Glutamatergic neuron (in vitro differentiated cells): ENCODE results near the gene PDLIM1. TPM values are rescaled to one million over a fixed set of nuclear protein-coding genes. Genes with fewer than 3 reads are reported as not detected.

ENCODE experiments used
- DNase-seq: peaks from one replicate; pipeline ENCODE4 v3.0.0; 2022
- H3K27ac Mint-ChIP-seq: one replicate; pipeline ENCODE4 v1.8.0; 2020; ENCODE audit warnings: mild to moderate bottlenecking, mixed read lengths, inconsistent platforms; ENCODE audit not compliant: unreplicated experiment
- H3K27me3 Mint-ChIP-seq: one replicate; pipeline ENCODE4 v1.8.0; 2020; ENCODE audit warnings: mild to moderate bottlenecking, moderate library complexity, mixed read lengths, inconsistent platforms; ENCODE audit not compliant: unreplicated experiment
- H3K36me3 Mint-ChIP-seq: one replicate; pipeline ENCODE4 v1.8.0; 2020; ENCODE audit warnings: mild to moderate bottlenecking, mixed read lengths, inconsistent platforms; ENCODE audit not compliant: unreplicated experiment
- H3K4me1 Mint-ChIP-seq: one replicate; pipeline ENCODE4 v1.8.0; 2020; ENCODE audit warnings: mild to moderate bottlenecking, low read depth, mixed read lengths, inconsistent platforms; ENCODE audit not compliant: unreplicated experiment
- H3K4me3 Mint-ChIP-seq: one replicate; pipeline ENCODE4 v1.8.0; 2020; ENCODE audit warnings: mild to moderate bottlenecking, mixed read lengths, inconsistent platforms; ENCODE audit not compliant: unreplicated experiment
- H3K9me3 Mint-ChIP-seq: one replicate; pipeline ENCODE4 v1.8.0; 2020; ENCODE audit warnings: mild to moderate bottlenecking, moderate library complexity, mixed read lengths, inconsistent platforms; ENCODE audit not compliant: unreplicated experiment
- total RNA-seq: library from RNA; stranded (reverse); fragmentation: NEBNext Ultra II Directional; extraction: Animal tissue kit (Norgen Biotek cat#: 25700); gene quantifications from one replicate; pipeline ENCODE4 v1.2.1, GENCODE V29; 2021; ENCODE audit not compliant: unreplicated experiment
- TF ChIP-seq, protein P1 (sequence below): fragments of 200-600 bp; sonication (generic); IDR thresholded peaks from one replicate; pipeline ENCODE4 v1.5.0; 2021; ENCODE audit not compliant: partially characterized antibody, unreplicated experiment

PDLIM1 gene
- total RNA-seq, 1 donor from 2014 or later = 6.4 TPM

DNA sequence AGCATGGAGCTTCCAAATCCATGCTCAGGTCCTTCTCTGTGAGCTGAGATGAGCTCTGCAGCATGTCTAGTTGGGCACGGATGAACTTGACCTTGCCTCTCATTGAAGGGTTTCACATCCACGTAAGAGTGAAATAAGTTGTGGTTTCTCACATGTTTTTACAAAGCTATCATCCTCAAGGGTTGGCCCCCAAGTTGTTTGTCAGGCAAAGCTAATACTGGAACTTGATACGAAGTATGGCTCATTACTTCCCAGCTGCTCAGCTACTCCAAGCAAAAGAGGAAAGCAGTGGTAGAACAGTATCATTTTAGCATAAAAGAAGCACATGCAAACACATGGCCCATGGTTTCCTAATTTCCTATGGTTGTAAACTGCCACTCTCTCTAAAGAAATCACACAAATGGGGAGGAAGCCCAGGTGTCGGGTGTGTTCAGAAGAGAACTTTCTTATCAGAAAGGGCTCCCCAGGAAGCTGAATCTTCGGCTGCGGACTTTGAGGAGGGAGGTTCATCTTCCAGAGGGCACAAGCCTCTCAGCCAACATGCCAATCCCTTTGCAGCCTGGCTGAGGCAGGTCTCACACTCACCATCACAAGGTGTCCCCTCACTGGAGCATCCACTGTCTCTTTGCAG, 45.3 kb downstream of the PDLIM1 start:
- Mint-ChIP-seq H3K27ac (no peak overlapping the region), H3K9me3 (no peaks in the 10 kb centered on the region), H3K4me3 (no peak overlapping the region), H3K27me3 (no peaks in the 10 kb centered on the region), H3K36me3 (no peaks in the 10 kb centered on the region), H3K4me1 (no peaks in the 10 kb centered on the region)
- TF ChIP-seq, protein P1, sequence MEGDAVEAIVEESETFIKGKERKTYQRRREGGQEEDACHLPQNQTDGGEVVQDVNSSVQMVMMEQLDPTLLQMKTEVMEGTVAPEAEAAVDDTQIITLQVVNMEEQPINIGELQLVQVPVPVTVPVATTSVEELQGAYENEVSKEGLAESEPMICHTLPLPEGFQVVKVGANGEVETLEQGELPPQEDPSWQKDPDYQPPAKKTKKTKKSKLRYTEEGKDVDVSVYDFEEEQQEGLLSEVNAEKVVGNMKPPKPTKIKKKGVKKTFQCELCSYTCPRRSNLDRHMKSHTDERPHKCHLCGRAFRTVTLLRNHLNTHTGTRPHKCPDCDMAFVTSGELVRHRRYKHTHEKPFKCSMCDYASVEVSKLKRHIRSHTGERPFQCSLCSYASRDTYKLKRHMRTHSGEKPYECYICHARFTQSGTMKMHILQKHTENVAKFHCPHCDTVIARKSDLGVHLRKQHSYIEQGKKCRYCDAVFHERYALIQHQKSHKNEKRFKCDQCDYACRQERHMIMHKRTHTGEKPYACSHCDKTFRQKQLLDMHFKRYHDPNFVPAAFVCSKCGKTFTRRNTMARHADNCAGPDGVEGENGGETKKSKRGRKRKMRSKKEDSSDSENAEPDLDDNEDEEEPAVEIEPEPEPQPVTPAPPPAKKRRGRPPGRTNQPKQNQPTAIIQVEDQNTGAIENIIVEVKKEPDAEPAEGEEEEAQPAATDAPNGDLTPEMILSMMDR = no peak
- no peak for DNase-seq

DNA sequence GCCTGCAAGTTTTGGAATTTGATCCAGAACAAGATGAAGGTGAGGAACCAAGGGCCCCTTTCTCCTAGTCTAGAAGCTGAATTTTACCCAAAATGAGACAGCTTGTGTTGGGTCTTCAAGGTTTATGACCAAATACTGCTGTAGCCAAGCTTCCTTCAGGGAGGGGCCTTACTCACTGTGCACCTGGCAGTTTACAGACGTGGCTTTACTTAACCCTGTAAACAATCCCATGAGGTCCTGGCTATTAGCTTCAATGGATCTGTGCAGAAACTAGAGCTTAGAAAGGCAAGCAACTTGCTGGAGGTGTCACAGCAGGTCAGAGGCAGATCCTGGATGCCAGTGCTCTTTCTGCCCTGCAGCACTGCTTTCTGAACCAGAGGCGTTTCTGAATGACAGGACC, 46.7 kb downstream of the PDLIM1 start:
- Mint-ChIP-seq H3K27me3 (no peaks in the 10 kb centered on the region), H3K36me3 (no peaks in the 10 kb centered on the region)

DNA sequence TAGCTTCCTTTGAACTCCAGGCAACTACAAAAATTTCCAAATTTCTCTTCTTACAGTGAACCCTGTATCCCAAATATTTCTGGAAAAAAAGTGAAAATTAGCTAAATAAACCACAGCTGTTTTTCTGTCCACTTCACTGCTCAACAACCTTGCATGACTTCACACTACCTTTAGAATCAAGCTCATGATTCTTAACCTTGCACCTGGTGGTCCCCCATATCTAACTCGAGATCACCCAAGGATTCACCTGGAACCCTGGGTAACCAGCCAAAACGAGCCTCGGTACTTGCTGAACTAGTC, 47.5 kb downstream of the PDLIM1 start:
- H3K4me1 Mint-ChIP-seq = no peaks in the 10 kb centered on the region
- no peaks in the 10 kb centered on the region for H3K9me3 Mint-ChIP-seq
- no peaks in the 10 kb centered on the region for H3K36me3 Mint-ChIP-seq
- no peak for DNase-seq
- H3K4me3 Mint-ChIP-seq = no peak overlapping the region
- no peak overlapping the region for H3K27ac Mint-ChIP-seq
- TF ChIP-seq, protein P1 = peak; percentile 2
- no peaks in the 10 kb centered on the region for H3K27me3 Mint-ChIP-seq

More for the DNA sequence above, 46.7 kb downstream of the PDLIM1 start:
- no peak overlapping the region for H3K27ac Mint-ChIP-seq
- no peaks in the 10 kb centered on the region for H3K9me3 Mint-ChIP-seq
- H3K4me1 Mint-ChIP-seq = no peaks in the 10 kb centered on the region
- H3K4me3 Mint-ChIP-seq = no peak overlapping the region
- TF ChIP-seq, protein P1 = no peak
- no peak for DNase-seq

DNA sequence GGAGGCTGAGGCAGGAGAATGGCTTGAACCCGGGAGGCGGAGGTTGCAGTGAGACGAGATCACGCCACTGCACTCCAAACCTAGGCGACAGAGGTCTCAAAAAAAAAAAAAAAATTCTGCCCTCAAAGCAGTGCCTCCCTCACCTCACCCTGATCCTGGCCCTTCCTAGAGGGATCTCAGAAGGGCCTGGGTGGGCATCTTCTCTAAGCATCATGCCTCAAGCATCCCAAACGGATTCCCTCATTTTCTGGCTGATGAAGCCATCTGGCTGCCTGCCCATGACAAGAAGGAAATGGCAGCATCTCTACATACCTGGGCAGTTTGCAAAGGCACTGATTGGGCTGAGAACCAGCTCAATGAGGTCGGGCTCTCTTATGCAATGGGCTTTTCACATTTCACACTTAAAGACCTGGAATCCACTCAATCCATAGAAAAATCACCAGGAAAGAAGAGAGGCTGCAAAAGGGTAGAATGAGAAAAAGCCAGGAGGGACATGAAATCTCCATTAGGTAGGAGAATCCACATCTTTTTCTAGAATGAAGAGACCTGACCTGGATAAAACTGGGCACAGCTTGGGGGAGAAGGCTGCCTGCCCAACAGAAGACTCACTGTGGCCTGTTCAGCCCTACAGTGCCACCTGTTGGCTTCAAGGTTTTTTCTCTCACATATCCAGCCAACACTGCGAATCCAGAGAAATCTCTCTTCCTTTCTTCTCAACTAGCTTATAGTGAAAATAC, 48.1 kb downstream of the PDLIM1 start:
- Mint-ChIP-seq H3K36me3 (no peaks in the 10 kb centered on the region), H3K9me3 (no peaks in the 10 kb centered on the region), H3K27ac (no peak overlapping the region), H3K4me3 (no peak overlapping the region), H3K27me3 (no peaks in the 10 kb centered on the region), H3K4me1 (no peaks in the 10 kb centered on the region)
- TF ChIP-seq, protein P1 = peak; percentile 19
- peak; percentile 56 for DNase-seq

DNA sequence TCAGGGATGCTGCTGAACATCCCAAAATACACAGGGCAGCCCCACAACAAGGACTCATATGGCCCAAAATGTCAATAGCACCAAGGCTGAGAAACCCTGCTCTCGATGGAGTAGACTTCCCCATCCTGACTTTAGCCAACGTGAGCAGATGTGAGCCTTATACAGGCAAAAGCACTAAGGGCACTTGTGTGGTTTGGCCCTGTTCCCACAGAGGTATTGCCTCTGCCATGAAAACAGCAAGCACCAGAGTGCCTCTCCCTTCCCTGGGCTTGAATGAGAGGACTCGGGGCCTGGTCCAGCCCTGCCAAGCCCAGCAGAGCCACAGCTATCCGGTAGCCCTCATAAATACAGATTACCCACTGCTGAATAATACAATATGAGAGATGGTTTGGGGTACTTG, 49.3 kb downstream of the PDLIM1 start:
- TF ChIP-seq, protein P1 = no peak
- no peak overlapping the region for H3K4me3 Mint-ChIP-seq
- H3K27me3 Mint-ChIP-seq = no peaks in the 10 kb centered on the region
- H3K27ac Mint-ChIP-seq = no peak overlapping the region
- H3K4me1 Mint-ChIP-seq = no peaks in the 10 kb centered on the region
- no peak for DNase-seq
- H3K36me3 Mint-ChIP-seq = no peaks in the 10 kb centered on the region
- H3K9me3 Mint-ChIP-seq = no peaks in the 10 kb centered on the region
